GM21367 (cell line): ENCODE results near the gene YIPF7.

ENCODE experiments used
- ATAC-seq: cut with Tn5 transposase; IDR thresholded peaks from one replicate; pipeline ENCODE4 v1.9.1; 2021; ENCODE audit not compliant: unreplicated experiment

YIPF7 gene

GRCh38 chr4:44623676-44624075, 27.7 kb downstream of the YIPF7 start:
- no peak for ATAC-seq

- no peak for ATAC-seq
Observed at GRCh38 chr4:44616621-44617020, 34.8 kb downstream of the YIPF7 start.

- no peak for ATAC-seq
Observed at GRCh38 chr4:44583393-44583792, 68.0 kb downstream of the YIPF7 start.

- no peak for ATAC-seq
Observed at GRCh38 chr4:44580231-44580630, 71.2 kb downstream of the YIPF7 start.

- ATAC-seq = no peak
Observed at GRCh38 chr4:44578954-44579353, 72.5 kb downstream of the YIPF7 start.
